Mammary epithelial cell (primary cell): ENCODE measurements around the gene RFNG.

Experiments used
- CTCF ChIP-seq, 2 donors: IDR thresholded peaks in 1 of 2; conservative IDR thresholded peaks in 1 of 2; 2 replicates each; pipeline ENCODE4 v1.5.1; 2011 to 2012; ENCODE audit warnings: inconsistent platforms in 2 of 2, low read length in 2 of 2, mild to moderate bottlenecking in 2 of 2, control low read depth in 1 of 2, low read depth in 1 of 2; ENCODE audit not compliant: insufficient read depth in 1 of 2; ENCODE audit errors: extremely low read depth in 1 of 2
- EZH2 ChIP-seq: IDR thresholded peaks from 2 replicates; pipeline ENCODE4 v1.6.1; 2012; ENCODE audit warnings: low read length, inconsistent platforms, borderline replicate concordance

GRCh38 chr17:82080048-82080788 lies 28.6 kb upstream of the RFNG start:
- no peak for TF ChIP-seq CTCF (conservative IDR thresholded peaks at IDR 0.05 in 1 of 2, IDR thresholded peaks at IDR 0.05 in 1 of 2; ENCODE audit: extremely low read depth in 1 of 2, insufficient read depth in 1 of 2, low read depth in 1 of 2, low read length in 2 of 2)
- no peak for TF ChIP-seq EZH2
